Lower leg skin (tissue), 3 donors: ENCODE measurements around the gene C3orf85.

Experiments used
- CTCF ChIP-seq, 3 donors: fragments of 450-650 bp; IDR thresholded peaks; one replicate each; pipeline ENCODE4 v1.5.1; 2016; ENCODE audit warnings: antibody characterized with exemption in 3 of 3, mild to moderate bottlenecking in 3 of 3, moderate library complexity in 2 of 3
- POLR2A ChIP-seq, 2 donors: fragments of 450-650 bp; IDR thresholded peaks; one replicate each; pipeline ENCODE4 v1.6.1; 2016 to 2017; ENCODE audit warnings: antibody characterized with exemption in 2 of 2, mild to moderate bottlenecking in 1 of 2, moderate library complexity in 1 of 2

GRCh38 chr3:109187390-109187789, 50.9 kb downstream of the C3orf85 start:
- TF ChIP-seq CTCF (IDR thresholded peaks at IDR 0.05) (no peak), POLR2A (IDR thresholded peaks at IDR 0.05) (no peak)
